Ectodermal cell (in vitro differentiated cells): ENCODE measurements around the gene PPY. TPM values are rescaled to one million over a fixed set of nuclear protein-coding genes. Genes with fewer than 3 reads are reported as not detected.

ENCODE experiments used
- H3K27ac ChIP-seq: 2 replicates; pipeline ENCODE4 v1.7.0; 2013; ENCODE audit warnings: mild to moderate bottlenecking, low read depth, low read length; ENCODE audit not compliant: insufficient read depth, poor library complexity, severe bottlenecking
- H3K27me3 ChIP-seq: 2 replicates; pipeline ENCODE4 v1.7.0; 2013; ENCODE audit warnings: mild to moderate bottlenecking, low read length; ENCODE audit not compliant: insufficient read depth, control insufficient read depth, poor library complexity, severe bottlenecking
- H3K36me3 ChIP-seq: one replicate; pipeline ENCODE4 v1.7.0; 2013; ENCODE audit warnings: low read length; ENCODE audit not compliant: control insufficient read depth, insufficient read depth
- H3K4me1 ChIP-seq: one replicate; pipeline ENCODE4 v1.7.0; 2013; ENCODE audit warnings: low read length; ENCODE audit not compliant: control insufficient read depth, insufficient read depth
- H3K4me3 ChIP-seq: 2 replicates; pipeline ENCODE4 v1.7.0; 2013; ENCODE audit warnings: low read depth, low read length, control low read depth; ENCODE audit not compliant: insufficient read depth
- H3K9me3 ChIP-seq: 2 replicates; pipeline ENCODE4 v1.7.0; 2013; ENCODE audit warnings: mild to moderate bottlenecking, low read length, moderate library complexity; ENCODE audit not compliant: control insufficient read depth
- WGBS, 2 experiments: methylation state at CpG; one replicate each; pipeline ENCODE4 v1.1.7; 2013; ENCODE audit warnings: missing lambda C conversion rate in 2 of 2; 5-methylcytosine and 5-hydroxymethylcytosine counted together
- polyA plus RNA-seq, 4 experiments: library from polyadenylated mRNA; stranded (reverse); fragments of 50-300 nt; gene quantifications; one replicate each; pipeline ENCODE4 v1.2.3, GENCODE V29; 2013

The PPY gene, protein sequence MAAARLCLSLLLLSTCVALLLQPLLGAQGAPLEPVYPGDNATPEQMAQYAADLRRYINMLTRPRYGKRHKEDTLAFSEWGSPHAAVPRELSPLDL
- not detected for polyA plus RNA-seq (2013, experiment 1 of 4)
- polyA plus RNA-seq (2013, experiment 2 of 4) = not detected
- polyA plus RNA-seq (2013, experiment 3 of 4) = not detected
- polyA plus RNA-seq (2013, experiment 4 of 4) = not detected

DNA sequence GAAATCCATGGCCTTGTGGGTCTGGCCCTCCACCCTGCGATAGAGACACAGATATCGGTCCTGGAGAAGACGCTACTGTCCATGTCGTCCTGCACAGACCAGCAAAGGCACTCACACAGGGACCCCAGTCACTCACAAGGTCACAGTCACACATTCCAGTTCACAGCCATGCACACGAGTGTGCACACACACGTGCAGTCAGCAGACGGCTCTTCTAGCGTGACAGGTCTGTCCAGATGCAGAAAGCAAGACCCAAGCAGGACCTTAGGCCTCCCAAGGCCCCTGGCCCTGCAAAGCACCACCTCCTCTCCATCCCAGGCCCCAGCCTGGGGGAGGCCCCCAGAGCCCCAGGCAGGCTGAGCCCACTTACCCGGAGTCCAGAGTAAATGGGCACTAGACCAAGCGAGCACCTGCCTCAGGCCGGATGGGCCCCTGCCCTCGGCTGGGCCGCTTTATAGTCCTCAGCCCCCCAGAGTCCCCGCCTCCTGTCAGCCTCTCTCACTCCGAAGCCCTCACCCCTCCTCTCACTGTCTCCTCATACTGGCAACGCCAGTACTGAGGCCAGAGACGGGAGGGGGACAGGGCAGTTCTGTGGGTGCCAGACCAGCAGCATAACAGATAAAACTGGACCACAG lies at the start of gene PPY:
Gene PPY (minus strand): TSS at position 426 of the 635 bp plus-strand sequence. CDS start 822 bp downstream, outside the sequence.
- Histone ChIP-seq H3K27me3 (peaks cover 6% of the 10 kb centered on the region), H3K27ac (no peak within 1 kb of the TSS), H3K4me3 (no peak within 1 kb of the TSS), H3K36me3 (no peaks in the 10 kb centered on the region), H3K4me1 (peaks cover 6% of the 10 kb centered on the region), H3K9me3 (no peaks in the 10 kb centered on the region)
- WGBS, 2 experiments = 81 to 82% methylated on average over 17 of the region's 17 CpGs

DNA sequence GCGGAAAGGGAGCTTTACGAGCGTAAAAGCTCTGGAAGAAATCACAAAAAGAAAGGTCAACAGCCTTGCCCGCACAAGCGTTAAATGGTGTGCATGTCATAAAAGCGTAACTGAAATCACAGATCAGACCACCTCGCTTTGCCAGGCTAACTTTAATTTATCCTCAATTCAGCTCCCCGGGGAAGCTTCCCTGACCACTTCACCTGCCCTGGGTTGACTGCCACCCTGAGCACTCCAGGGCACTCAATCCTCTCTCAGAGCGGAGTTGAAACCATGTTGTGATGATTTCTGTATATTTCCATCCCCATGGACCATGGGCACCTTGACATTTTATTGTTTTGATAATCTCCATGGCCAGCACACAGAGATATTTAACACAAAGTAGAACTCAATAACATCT lies 46.0 kb upstream of the PPY start:
- Histone ChIP-seq H3K36me3 (no peaks in the 10 kb centered on the region), H3K9me3 (no peaks in the 10 kb centered on the region), H3K27ac (no peak overlapping the region), H3K4me3 (no peak overlapping the region), H3K27me3 (peaks cover 11% of the 10 kb centered on the region), H3K4me1 (peaks cover 14% of the 10 kb centered on the region)
- 94 to 97% methylated on average over 9 of the region's 9 CpGs for WGBS, 2 experiments

DNA sequence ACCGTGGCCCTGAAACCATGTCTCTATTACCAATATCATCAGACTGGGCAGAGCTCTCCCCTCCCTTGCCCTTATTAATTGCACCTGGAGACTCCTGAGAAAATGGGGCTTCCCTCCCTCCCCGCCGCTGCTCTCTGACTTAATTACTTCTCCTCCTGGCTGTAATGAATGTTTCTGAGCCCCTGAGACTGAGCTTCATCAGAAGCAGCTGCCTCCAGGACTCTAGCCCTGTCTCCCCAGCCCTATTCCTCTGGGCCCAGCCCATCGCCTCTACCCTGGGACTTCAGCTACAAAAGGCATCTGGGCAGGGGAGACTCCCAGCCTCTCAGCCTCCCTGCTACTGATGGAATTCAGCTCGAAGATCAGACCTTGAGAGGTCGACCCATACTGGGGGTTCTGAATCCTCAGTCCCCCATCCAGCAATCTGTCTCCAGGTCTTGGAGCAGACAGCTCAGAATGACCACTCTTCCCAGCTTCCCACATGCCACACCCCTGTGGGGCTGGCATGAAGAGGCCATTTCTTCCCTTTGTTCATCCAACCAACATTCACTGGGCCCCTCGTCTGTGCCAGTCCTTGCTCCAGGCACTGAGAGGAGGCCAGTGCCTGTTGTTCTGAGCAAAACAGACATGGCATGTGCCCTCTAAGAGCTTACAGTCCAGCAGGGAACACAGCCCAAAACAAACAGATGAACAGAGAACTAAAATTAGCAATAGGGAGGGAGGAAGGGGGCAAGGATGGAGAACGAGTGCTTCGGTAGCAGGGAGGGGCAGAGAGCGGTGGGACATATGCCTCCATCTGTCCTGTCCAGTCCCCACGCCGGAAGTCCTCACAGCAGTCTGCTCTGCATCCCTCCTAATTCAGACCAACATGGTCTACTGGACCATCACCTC lies 45.1 kb upstream of the PPY start:
- 69 to 76% methylated on average over 12 of the region's 12 CpGs for WGBS, 2 experiments
- Histone ChIP-seq H3K9me3 (no peaks in the 10 kb centered on the region), H3K36me3 (no peaks in the 10 kb centered on the region), H3K4me3 (no peak overlapping the region), H3K27me3 (peaks cover 21% of the 10 kb centered on the region), H3K4me1 (peaks cover 14% of the 10 kb centered on the region), H3K27ac (no peak overlapping the region)

DNA sequence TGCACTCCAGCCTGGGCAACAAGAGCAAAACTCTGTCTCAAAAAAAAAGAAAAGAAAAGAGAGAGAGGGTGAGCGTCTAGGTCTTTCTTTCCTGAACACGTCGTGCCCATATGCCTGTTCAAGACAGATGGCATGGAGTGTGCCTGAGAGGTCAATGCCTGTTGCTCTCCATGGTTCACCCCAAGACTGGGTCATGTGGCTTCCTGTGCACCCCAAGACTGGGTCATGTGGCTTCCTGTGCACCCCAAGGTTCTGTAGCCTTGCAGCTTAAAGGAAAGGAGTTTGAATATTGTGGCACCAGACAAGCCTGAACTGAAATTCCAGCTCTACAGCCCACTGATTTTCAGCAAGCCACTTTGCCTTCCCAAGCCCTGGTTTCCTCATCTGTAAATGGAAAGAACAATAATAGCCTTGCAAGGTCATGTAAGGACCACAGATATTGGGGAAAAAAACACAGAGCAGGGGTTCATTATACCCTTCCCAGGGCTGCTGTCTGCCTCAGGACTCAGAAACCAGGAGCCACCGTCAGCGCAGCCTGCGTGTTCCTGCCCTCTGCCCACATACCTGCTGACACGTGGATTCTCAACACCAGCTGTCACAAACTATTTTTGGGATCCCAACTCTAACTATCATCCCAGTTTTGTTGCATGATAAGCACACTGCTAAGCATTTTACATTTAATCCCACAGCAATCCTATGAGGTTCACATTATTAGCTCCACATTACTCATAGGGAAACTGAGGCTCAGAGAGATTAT lies 44.1 kb upstream of the PPY start:
- Histone ChIP-seq H3K4me3 (no peak overlapping the region), H3K27me3 (peaks cover 27% of the 10 kb centered on the region), H3K27ac (no peak overlapping the region), H3K36me3 (no peaks in the 10 kb centered on the region), H3K9me3 (no peaks in the 10 kb centered on the region), H3K4me1 (peaks cover 14% of the 10 kb centered on the region)
- 93 to 94% methylated on average over 7 of the region's 7 CpGs for WGBS, 2 experiments

DNA sequence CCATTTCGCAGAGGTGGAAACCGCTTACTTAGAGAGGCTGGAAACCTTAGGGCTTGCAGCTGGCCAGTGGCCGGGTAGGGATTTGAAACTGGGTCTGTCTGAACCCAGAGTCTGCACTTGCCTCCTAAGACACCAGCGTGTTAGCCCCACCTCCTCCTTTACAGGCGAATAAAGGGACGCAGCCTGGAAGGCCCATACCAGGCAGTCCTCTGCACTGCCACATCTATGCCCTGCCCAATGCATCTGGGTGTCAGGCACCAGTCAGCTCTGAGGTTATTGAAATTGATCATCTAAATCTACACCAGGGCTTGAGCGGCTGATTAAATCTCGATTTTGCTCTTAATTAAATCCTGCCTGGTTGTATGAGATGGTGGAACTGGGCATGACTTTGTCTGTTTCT lies 42.2 kb upstream of the PPY start:
- Histone ChIP-seq H3K9me3 (no peaks in the 10 kb centered on the region), H3K4me3 (peak overlapping the region; percentile 53), H3K4me1 (peaks cover 14% of the 10 kb centered on the region), H3K36me3 (no peaks in the 10 kb centered on the region), H3K27me3 (peaks cover 27% of the 10 kb centered on the region), H3K27ac (no peak overlapping the region)
- WGBS, 2 experiments = 33 to 40% methylated on average over 8 of the region's 8 CpGs

DNA sequence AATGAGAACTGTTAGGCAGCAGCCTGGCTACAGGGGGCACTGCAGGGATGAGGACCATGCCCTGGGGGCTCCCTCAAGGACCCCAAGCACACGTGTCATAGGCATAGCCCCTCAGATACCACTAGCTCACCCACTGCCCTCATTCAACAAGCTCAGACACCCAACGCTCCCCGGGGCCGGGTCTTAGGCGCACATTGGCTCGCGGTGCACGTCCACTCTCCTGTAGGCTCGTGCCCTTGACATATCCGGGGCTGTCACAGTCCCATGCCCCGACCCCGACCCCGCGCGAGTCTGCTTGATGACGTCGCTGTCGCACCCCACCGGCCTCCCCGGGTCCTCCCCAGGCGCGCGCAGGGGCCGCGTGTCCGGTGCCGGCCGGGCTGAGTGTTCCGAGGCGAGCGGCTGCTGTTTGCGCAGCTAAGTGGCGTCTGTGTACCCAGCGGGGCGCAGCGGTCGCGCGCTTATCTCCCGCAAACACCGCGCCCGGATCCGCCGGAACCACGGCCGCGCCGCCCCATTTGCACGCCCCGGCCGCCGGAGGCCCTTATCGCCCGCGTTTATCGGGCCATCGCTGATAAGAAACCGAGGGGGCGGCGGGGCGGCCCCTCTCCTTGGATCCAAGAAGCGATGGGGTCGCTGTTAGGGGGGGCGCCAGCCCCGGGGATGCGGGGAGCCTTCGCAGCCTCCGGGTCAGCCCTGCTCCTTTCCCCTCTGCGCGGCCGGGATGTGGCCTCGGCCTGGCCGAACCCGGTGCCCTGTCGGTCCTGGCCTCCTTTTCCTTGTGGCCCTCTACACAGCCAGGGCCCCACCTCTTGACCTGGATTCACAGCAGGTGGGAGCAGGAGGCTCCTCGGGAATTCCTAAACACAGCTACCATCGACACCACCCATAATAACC lies 41.5 kb upstream of the PPY start:
- WGBS, 2 experiments = 1 to 2% methylated on average over 78 of the region's 78 CpGs
- Histone ChIP-seq H3K9me3 (no peaks in the 10 kb centered on the region), H3K27ac (no peak overlapping the region), H3K36me3 (no peaks in the 10 kb centered on the region), H3K4me3 (peak overlapping the region; percentile 53), H3K4me1 (peaks cover 14% of the 10 kb centered on the region), H3K27me3 (peaks cover 27% of the 10 kb centered on the region)

DNA sequence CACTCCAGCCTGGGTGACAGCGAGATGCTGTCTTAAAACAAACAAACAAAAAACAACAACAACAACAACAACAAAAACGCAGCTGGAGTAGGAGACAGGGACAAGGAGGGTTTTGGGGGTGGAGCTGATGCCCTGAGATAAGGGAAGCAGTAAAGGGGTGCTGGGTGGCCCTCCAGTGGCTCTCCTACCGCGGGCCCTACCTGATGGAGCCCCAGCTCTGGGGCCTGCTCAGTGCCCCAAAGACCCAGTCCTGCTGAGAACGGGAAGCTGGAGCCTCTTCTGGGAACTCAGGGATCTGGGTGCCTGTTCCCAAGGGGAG lies 40.9 kb upstream of the PPY start:
- peak overlapping the region; percentile 53 for H3K4me3 ChIP-seq
- H3K27ac ChIP-seq = no peak overlapping the region
- H3K36me3 ChIP-seq = no peaks in the 10 kb centered on the region
- H3K27me3 ChIP-seq = peaks cover 27% of the 10 kb centered on the region
- H3K4me1 ChIP-seq = peaks cover 14% of the 10 kb centered on the region
- H3K9me3 ChIP-seq = no peaks in the 10 kb centered on the region
- WGBS, 2 experiments = 28 to 41% methylated on average over 4 to 5 of the region's 5 CpGs

DNA sequence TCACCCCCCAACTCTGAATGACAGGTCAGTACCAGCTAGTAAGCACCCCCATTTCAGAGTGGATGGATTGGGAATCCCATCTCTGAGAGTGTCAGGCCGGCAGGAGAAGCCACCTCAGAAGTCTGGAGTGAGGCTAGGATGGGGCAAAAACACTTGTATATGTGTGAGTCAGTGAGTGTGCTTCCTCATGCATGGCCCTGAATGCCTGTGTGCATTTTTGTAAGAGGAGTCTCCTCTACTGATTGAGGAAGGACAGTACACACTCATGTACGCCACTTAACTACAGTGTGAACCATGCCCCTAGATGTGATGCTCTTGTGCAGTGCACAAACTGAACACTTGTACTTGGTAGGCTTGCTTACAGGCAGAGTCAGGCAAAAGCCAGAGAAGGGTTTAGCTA lies 39.9 kb upstream of the PPY start:
- H3K9me3 ChIP-seq = no peaks in the 10 kb centered on the region
- peaks cover 27% of the 10 kb centered on the region for H3K27me3 ChIP-seq
- no peak overlapping the region for H3K27ac ChIP-seq
- peaks cover 9% of the 10 kb centered on the region for H3K4me1 ChIP-seq
- no peak overlapping the region for H3K4me3 ChIP-seq
- H3K36me3 ChIP-seq = no peaks in the 10 kb centered on the region
- 87 to 93% methylated on average over 2 of the region's 2 CpGs for WGBS, 2 experiments

DNA sequence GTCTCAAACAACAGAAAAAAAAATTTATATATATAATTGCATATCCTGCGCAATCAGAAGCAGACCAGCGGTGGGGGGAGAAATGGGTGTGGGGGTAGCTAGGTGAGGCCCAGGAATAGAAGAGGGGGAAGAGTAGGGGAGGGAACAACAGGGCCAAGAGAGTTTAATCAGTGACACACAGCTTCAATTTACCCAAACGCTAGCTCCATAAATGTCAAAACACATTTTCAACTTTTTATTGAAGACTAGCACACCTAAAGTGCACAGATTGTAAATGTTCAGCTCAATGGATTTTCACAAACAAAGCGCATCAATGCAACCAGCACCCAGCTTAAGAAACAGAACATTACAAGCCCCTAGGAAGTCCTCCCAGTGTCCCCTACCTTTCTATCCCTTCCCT lies 37.4 kb upstream of the PPY start:
- H3K27ac ChIP-seq = no peak overlapping the region
- H3K36me3 ChIP-seq = no peaks in the 10 kb centered on the region
- peaks cover 8% of the 10 kb centered on the region for H3K4me1 ChIP-seq
- H3K27me3 ChIP-seq = peaks cover 27% of the 10 kb centered on the region
- no peaks in the 10 kb centered on the region for H3K9me3 ChIP-seq
- WGBS, 2 experiments = 81 to 94% methylated on average over 4 of the region's 4 CpGs
- no peak overlapping the region for H3K4me3 ChIP-seq
